ENCODE data around the gene GALR1. TPM values are rescaled to one million over a fixed set of nuclear protein-coding genes. Genes with fewer than 3 reads are reported as not detected.

Gene GALR1
- total and polyA plus RNA-seq, 2 experiments from 2014 or later, result not detected

- Histone ChIP-seq H3K36me3 (ENCODE audit: low read depth) (no peaks in the 10 kb centered on the region), H3K9me3 (ENCODE audit: low read depth) (no peaks in the 10 kb centered on the region), H3K9ac (no peak overlapping the region), H4K20me1 (ENCODE audit: insufficient read depth) (no peaks in the 10 kb centered on the region), H3K4me3 (no peak overlapping the region), H3K27me3 (replicated peaks; ENCODE audit: insufficient read depth) (peaks cover 22% of the 10 kb centered on the region), H2AFZ (no peak overlapping the region), H3K79me2 (ENCODE audit: insufficient read depth) (no peaks in the 10 kb centered on the region), H3K27ac (no peak overlapping the region), H3F3A (ENCODE audit: insufficient read depth) (no peaks in the 10 kb centered on the region), H3K4me2 (ENCODE audit: unreplicated experiment) (no peak overlapping the region), H3K9me2 (ENCODE audit: insufficient read depth) (no peaks in the 10 kb centered on the region), H3K4me1 (ENCODE audit: insufficient read depth) (no peaks in the 10 kb centered on the region)
- WGBS, 2 experiments (ENCODE audit: low coverage in 1 of 2, low lambda C conversion rate in 2 of 2, missing lambda C conversion rate in 2 of 2), result 28 to 29% methylated on average over 6 of the region's 6 CpGs
- DNase-seq, result no peak
- in situ Hi-C loops (cut with MboI), result no loop called here
- TF ChIP-seq EZH2phosphoT487 (IDR thresholded peaks at IDR 0.05; ENCODE audit: insufficient read depth, low read depth), result no peak
- TF ChIP-seq EZH2 (IDR thresholded peaks at IDR 0.05; ENCODE audit: insufficient read depth, poor library complexity, severe bottlenecking), result no peak
These were observed 5.9 kb downstream of the GALR1 start for GRCh38 chr18:77255426-77256105.

DNA sequence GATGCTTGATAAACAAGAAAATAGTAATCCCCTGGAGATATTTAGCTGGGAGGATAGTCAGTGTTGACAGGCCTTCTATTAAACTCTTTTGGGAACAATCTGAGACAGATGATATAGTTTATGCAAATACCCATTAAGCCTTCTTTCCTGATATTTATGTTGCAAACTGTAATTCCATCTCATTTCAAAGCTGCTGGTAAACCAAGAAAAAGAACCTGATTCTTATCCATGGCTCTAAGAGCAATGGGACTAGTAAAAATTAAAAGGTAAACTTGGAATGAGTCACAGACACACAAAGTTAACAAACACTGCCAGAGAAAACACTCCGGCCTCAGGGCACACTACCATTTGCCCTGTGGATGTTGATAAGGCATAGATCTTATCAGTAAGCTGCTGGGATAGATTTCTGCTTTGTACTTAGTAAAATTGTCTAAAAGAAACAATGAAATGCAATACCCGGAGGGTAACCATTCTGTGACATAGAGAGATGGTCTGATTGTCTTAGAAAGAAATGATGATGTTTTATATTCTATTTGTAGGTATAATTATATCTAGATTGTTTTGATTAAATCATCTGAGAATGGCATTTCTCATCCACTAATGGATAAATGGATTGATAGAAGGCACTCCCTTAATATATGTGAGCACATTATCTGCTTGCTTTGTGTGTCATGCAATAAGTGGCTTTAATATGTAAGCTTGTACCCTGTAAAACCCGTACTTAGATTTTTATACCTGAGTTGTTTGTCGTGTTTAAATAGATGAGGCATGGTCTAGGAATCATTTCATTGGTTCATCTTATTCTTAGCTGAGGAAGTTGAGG lies 13.2 kb downstream of the GALR1 start:
- Histone ChIP-seq H4K20me1 (ENCODE audit: insufficient read depth) (no peaks in the 10 kb centered on the region), H3K4me2 (ENCODE audit: unreplicated experiment) (no peak overlapping the region), H2AFZ (no peak overlapping the region), H3K9me3 (ENCODE audit: low read depth) (no peaks in the 10 kb centered on the region), H3K4me3 (no peak overlapping the region), H3F3A (ENCODE audit: insufficient read depth) (no peaks in the 10 kb centered on the region), H3K9ac (no peak overlapping the region), H3K4me1 (ENCODE audit: insufficient read depth) (no peaks in the 10 kb centered on the region), H3K27ac (no peak overlapping the region), H3K9me2 (ENCODE audit: insufficient read depth) (no peaks in the 10 kb centered on the region), H3K27me3 (replicated peaks; ENCODE audit: insufficient read depth) (no peaks in the 10 kb centered on the region; the same call in 1 of the 2 replicates), H3K79me2 (ENCODE audit: insufficient read depth) (no peaks in the 10 kb centered on the region), H3K36me3 (ENCODE audit: low read depth) (no peaks in the 10 kb centered on the region)
- DNase-seq, result no peak
- TF ChIP-seq EZH2phosphoT487 (IDR thresholded peaks at IDR 0.05; ENCODE audit: insufficient read depth, low read depth), result no peak
- no peak for TF ChIP-seq EZH2 (IDR thresholded peaks at IDR 0.05; ENCODE audit: insufficient read depth, poor library complexity, severe bottlenecking)
- in situ Hi-C loops (cut with MboI), result no loop called here
- WGBS, 2 experiments (ENCODE audit: low coverage in 1 of 2, low lambda C conversion rate in 2 of 2, missing lambda C conversion rate in 2 of 2), result 33 to 42% methylated on average over 4 of the region's 4 CpGs

DNA sequence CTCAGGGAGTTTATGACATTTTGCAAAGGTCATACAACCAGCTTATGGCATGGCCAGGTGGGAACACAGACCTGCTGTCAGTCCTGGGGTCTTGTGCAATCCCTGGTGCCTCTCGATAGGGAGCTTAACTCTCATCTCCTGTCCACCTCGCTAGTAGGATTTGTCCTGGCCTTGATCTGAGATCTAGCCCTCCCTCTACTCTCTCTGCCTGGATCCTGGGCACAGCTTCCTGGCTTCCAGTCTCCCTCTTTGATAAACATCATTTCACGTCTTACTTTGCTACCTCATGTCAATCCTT lies 13.8 kb downstream of the GALR1 start:
- no peak overlapping the region for H2AFZ ChIP-seq
- no peaks in the 10 kb centered on the region for H3K9me3 ChIP-seq (ENCODE audit: low read depth)
- H3K27me3 ChIP-seq (replicated peaks; ENCODE audit: insufficient read depth), result no peaks in the 10 kb centered on the region; the same call in 1 of the 2 replicates
- no peak overlapping the region for H3K27ac ChIP-seq
- TF ChIP-seq EZH2 (IDR thresholded peaks at IDR 0.05; ENCODE audit: insufficient read depth, poor library complexity, severe bottlenecking) (no peak), EZH2phosphoT487 (IDR thresholded peaks at IDR 0.05; ENCODE audit: insufficient read depth, low read depth) (no peak)
- in situ Hi-C loops (cut with MboI), result no loop called here
- no peak for DNase-seq
- H3K4me3 ChIP-seq, result no peak overlapping the region
- H3K79me2 ChIP-seq (ENCODE audit: insufficient read depth), result no peaks in the 10 kb centered on the region
- no peaks in the 10 kb centered on the region for H3K4me1 ChIP-seq (ENCODE audit: insufficient read depth)
- no peak overlapping the region for H3K4me2 ChIP-seq (ENCODE audit: unreplicated experiment)
- WGBS, 2 experiments (ENCODE audit: low coverage in 1 of 2, low lambda C conversion rate in 2 of 2, missing lambda C conversion rate in 2 of 2), result 36 to 48% methylated on average over 3 of the region's 3 CpGs
- no peaks in the 10 kb centered on the region for H3K9me2 ChIP-seq (ENCODE audit: insufficient read depth)
- H4K20me1 ChIP-seq (ENCODE audit: insufficient read depth), result no peaks in the 10 kb centered on the region
- no peak overlapping the region for H3K9ac ChIP-seq
- no peaks in the 10 kb centered on the region for H3K36me3 ChIP-seq (ENCODE audit: low read depth)
- H3F3A ChIP-seq (ENCODE audit: insufficient read depth), result no peaks in the 10 kb centered on the region

DNA sequence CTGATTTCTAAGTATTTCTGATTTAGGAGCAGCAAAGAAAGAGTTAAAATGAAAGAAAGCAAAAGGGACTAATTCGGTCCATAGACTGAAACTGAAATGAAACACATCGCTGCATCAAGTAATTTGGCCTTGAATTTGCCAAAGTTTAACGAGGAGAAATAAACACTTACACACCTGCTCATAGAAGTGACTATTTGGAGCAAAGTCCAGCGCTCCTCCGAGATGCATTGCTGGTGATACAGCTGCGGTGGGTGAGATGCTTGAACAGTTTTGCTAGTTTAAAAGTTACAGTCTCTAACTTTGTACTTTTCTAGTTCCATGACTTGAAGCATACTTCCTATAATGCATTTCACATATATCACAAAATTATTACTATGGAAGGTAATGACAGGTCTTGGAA lies 18.3 kb downstream of the GALR1 start:
- Histone ChIP-seq H3K36me3 (ENCODE audit: low read depth) (no peaks in the 10 kb centered on the region), H3K27me3 (replicated peaks; ENCODE audit: insufficient read depth) (no peaks in the 10 kb centered on the region), H3K9me3 (ENCODE audit: low read depth) (no peaks in the 10 kb centered on the region), H3K27ac (no peak overlapping the region), H3K4me1 (ENCODE audit: insufficient read depth) (no peaks in the 10 kb centered on the region), H2AFZ (no peak overlapping the region), H3K9ac (no peak overlapping the region), H3K9me2 (ENCODE audit: insufficient read depth) (no peaks in the 10 kb centered on the region), H3K4me2 (ENCODE audit: unreplicated experiment) (no peak overlapping the region), H3K4me3 (no peak overlapping the region), H3K79me2 (ENCODE audit: insufficient read depth) (no peaks in the 10 kb centered on the region), H4K20me1 (ENCODE audit: insufficient read depth) (no peaks in the 10 kb centered on the region), H3F3A (ENCODE audit: insufficient read depth) (no peaks in the 10 kb centered on the region)
- TF ChIP-seq EZH2phosphoT487 (IDR thresholded peaks at IDR 0.05; ENCODE audit: insufficient read depth, low read depth) (no peak), EZH2 (IDR thresholded peaks at IDR 0.05; ENCODE audit: insufficient read depth, poor library complexity, severe bottlenecking) (no peak)
- in situ Hi-C loops (cut with MboI), result no loop called here
- no peak for DNase-seq
- 52 to 54% methylated on average over 6 of the region's 6 CpGs for WGBS, 2 experiments (ENCODE audit: low coverage in 1 of 2, low lambda C conversion rate in 2 of 2, missing lambda C conversion rate in 2 of 2)

All from GM23248 (cell line).